HepG2 (cell line): Measurements from ENCODE around the gene NEUROD1. TPM values are rescaled to one million over a fixed set of nuclear protein-coding genes. Genes with fewer than 3 reads are reported as not detected.

ENCODE experiments used
- ATAC-seq: fragments of 200-7000 bp; cut with Tn5 transposase; 3 replicates; pipeline ENCODE4 v1.9.1; 2020; ENCODE audit warnings: mild to moderate bottlenecking, moderate library complexity
- BruUV-seq: library from RNA; stranded (reverse); fragments of 400-500 nt; replicated peaks from 2 replicates; lab custom pipeline; 2021; lab: Mats Ljungman, UMichigan
- CTCF ChIA-PET: fragments of 300-600 bp; formaldehyde crosslinking; extraction: SDS; loops from one replicate; lab custom pipeline; 2021; ENCODE audit warnings: low total read pairs, inconsistent platforms, low intra/inter-chr PET ratio; lab: Yijun Ruan, JAX
- POLR2A ChIA-PET: fragments of 350-600 bp; sonication (Branson Sonifier 250); formaldehyde crosslinking; loops from one replicate; lab custom pipeline; 2020; ENCODE audit warnings: antibody characterized with exemption, inconsistent platforms; lab: Yijun Ruan, JAX
- DNase-seq: peaks from one replicate; pipeline ENCODE4 v3.0.0-alpha.2; 2015; ENCODE audit warnings: low spot score
- FAIRE-seq: peaks from 3 replicates; lab custom pipeline; 2011; peaks lifted over from hg19 to GRCh38; lab: Jason Lieb, UNC
- H2AFZ ChIP-seq: one replicate; pipeline ENCODE4 v1.6.1; 2011; ENCODE audit warnings: low read length, inconsistent platforms
- H3K27ac ChIP-seq: fragments of 300-600 bp; 3 replicates; pipeline ENCODE4 v1.8.0; 2011; ENCODE audit warnings: mixed run types, mild to moderate bottlenecking, mixed read lengths, low read length, inconsistent platforms; ENCODE audit not compliant: insufficient read depth; ENCODE audit errors: extremely low read length
- H3K27me3 ChIP-seq, 2 experiments: fragments of 200-600 bp in 1 of 2; 2 replicates in 1 of 2; 3 replicates in 1 of 2; pipeline versions ENCODE4 v1.6.0 to v1.8.0; 2011; ENCODE audit warnings: low read length in 2 of 2, mild to moderate bottlenecking in 2 of 2, moderate library complexity in 2 of 2, inconsistent platforms in 1 of 2; ENCODE audit not compliant: insufficient read depth in 2 of 2, control insufficient read depth in 1 of 2
- H3K36me3 ChIP-seq, 2 experiments: fragments of 200-600 bp in 1 of 2; replicated peaks in 1 of 2; 2 replicates in 1 of 2; 3 replicates in 1 of 2; pipeline versions ENCODE4 v1.5.1 to v1.8.0; 2011; ENCODE audit warnings: low read length in 2 of 2, inconsistent platforms in 1 of 2; ENCODE audit not compliant: insufficient read depth in 2 of 2, control insufficient read depth in 1 of 2
- H3K4me1 ChIP-seq: 2 replicates; pipeline ENCODE4 v1.5.1; 2012; ENCODE audit warnings: low read length, inconsistent platforms; ENCODE audit not compliant: insufficient read depth
- H3K4me2 ChIP-seq: 2 replicates; pipeline ENCODE4 v1.6.0; 2011; ENCODE audit warnings: low read depth, low read length, inconsistent platforms
- H3K4me3 ChIP-seq, 3 experiments: fragments of 200-600 bp in 1 of 3; sonication (generic), shearing (Covaris generic) in 1 of 3; replicated peaks in 1 of 3; 2 replicates each; pipeline ENCODE4 v1.5.1; 2011 to 2016; ENCODE audit warnings: low read length in 3 of 3, inconsistent platforms in 2 of 3, low read depth in 2 of 3, mild to moderate bottlenecking in 2 of 3, control low read depth in 1 of 3, mixed read lengths in 1 of 3; ENCODE audit not compliant: insufficient read depth in 1 of 3
- H3K79me2 ChIP-seq: one replicate; pipeline ENCODE4 v1.6.1; 2011; ENCODE audit warnings: low read length, inconsistent platforms; ENCODE audit not compliant: insufficient read depth
- H3K9ac ChIP-seq: 2 replicates; pipeline ENCODE4 v1.6.0; 2011; ENCODE audit warnings: mild to moderate bottlenecking, low read depth, low read length, inconsistent platforms; ENCODE audit not compliant: insufficient read depth
- H3K9me3 ChIP-seq: 2 replicates; pipeline ENCODE4 v1.5.1; 2012; ENCODE audit warnings: mild to moderate bottlenecking, low read length
- H4K20me1 ChIP-seq: 2 replicates; pipeline ENCODE4 v1.6.0; 2011; ENCODE audit warnings: inconsistent platforms, mild to moderate bottlenecking, low read length, moderate library complexity; ENCODE audit not compliant: insufficient read depth
- ATF7-NPFF ChIP-seq: sonication (generic); formaldehyde crosslinking; IDR thresholded peaks from 2 replicates; pipeline ENCODE4 v1.8.1; 2023; ENCODE audit warnings: mild to moderate bottlenecking, low read depth, missing genetic modification reagents, moderate library complexity
- KAT7 ChIP-seq: IDR thresholded peaks from 2 replicates; pipeline ENCODE4 v1.6.1; 2018; ENCODE audit warnings: borderline replicate concordance, missing compliant biosample characterization
- NAIF1 ChIP-seq: sonication (generic); formaldehyde crosslinking; IDR thresholded peaks from 2 replicates; pipeline ENCODE4 v1.5.0; 2020; ENCODE audit warnings: mild to moderate bottlenecking, missing genetic modification reagents, borderline replicate concordance
- PLRG1 ChIP-seq: fragments of 450-650 bp; conservative IDR thresholded peaks from 2 replicates; pipeline ENCODE4 v1.6.1; 2016
- SMARCE1 ChIP-seq: fragments of 450-650 bp; IDR thresholded peaks from 2 replicates; pipeline ENCODE4 v1.6.1; 2017; ENCODE audit warnings: borderline replicate concordance
- TEF ChIP-seq: sonication (generic); formaldehyde crosslinking; IDR thresholded peaks from 2 replicates; pipeline ENCODE4 v1.5.0; 2020; ENCODE audit warnings: missing genetic modification reagents
- ZFP1 ChIP-seq: IDR thresholded peaks from 2 replicates; pipeline ENCODE4 v1.6.1; 2016
- ZNF232 ChIP-seq: sonication (generic); formaldehyde crosslinking; IDR thresholded peaks from 2 replicates; pipeline ENCODE4 v1.4.0; 2020; ENCODE audit warnings: missing genetic modification reagents, borderline replicate concordance
- ZNF24 ChIP-seq: fragments of 450-650 bp; IDR thresholded peaks from 2 replicates; pipeline ENCODE4 v1.6.1; 2017; ENCODE audit warnings: antibody characterized with exemption, mild to moderate bottlenecking
- ZNF639 ChIP-seq: conservative IDR thresholded peaks from 2 replicates; pipeline ENCODE4 v1.6.1; 2018; ENCODE audit warnings: missing genetic modification reagents
- WGBS: methylation state at CpG from one replicate; pipeline ENCODE4 v1.1.6; 2017; ENCODE audit warnings: low lambda C conversion rate; 5-methylcytosine and 5-hydroxymethylcytosine counted together
- in situ Hi-C: cut with HindIII; loops from 2 replicates; pipeline ENCODE4 v1.10.0; 2017; ENCODE audit warnings: low pct_unique_long_range_greater_than_20kb; ENCODE audit not compliant: extremely low pct_ligation_motif_present
- intact Hi-C: fragments of 100-400 bp; cut with micrococcal nuclease; formaldehyde crosslinking; loops from one replicate; pipeline ENCODE4 v1.10.0; 2022; ENCODE audit not compliant: unreplicated experiment
- polyA plus RNA-seq, 8 experiments: library from polyadenylated mRNA; depleted of rRNA in 3 of 8; stranded (reverse) in 7 of 8; unstranded in 1 of 8; fragments of >200 nt; fragmentation: Illumina TruSeq in 4 of 8; extraction: Trizol in 4 of 8; gene quantifications; 2 replicates each; pipeline versions ENCODE4 v1.2.1 to v1.2.3, GENCODE V29; 2011 to 2016; ENCODE audit warnings: low read depth in 4 of 8, missing spikeins in 1 of 8, mixed read lengths in 1 of 8; ENCODE audit not compliant: insufficient read depth in 1 of 8
- total RNA-seq, 5 experiments: library from RNA; depleted of rRNA; stranded (reverse); fragments of >200 nt; fragmentation: Illumina TruSeq; extraction: Trizol; gene quantifications; 2 replicates each; pipeline ENCODE4 v1.2.3, GENCODE V29; 2016; ENCODE audit warnings: low read depth in 1 of 5

The NEUROD1 gene
- total and polyA plus RNA-seq, 2 of the 13 experiments (the other 11 are each of a cell fraction or from before 2014, with no cell fraction given): not detected

- in situ Hi-C loops (no loop called here), intact Hi-C loops (no loop called here)
- DNase-seq (no peak), ATAC-seq (no peak), FAIRE-seq (no peak)
- no peak overlapping the region for H3K4me3 ChIP-seq
- BruUV-seq: no TSS peak
- no peak overlapping the region for H3K27ac ChIP-seq
- H3K9ac ChIP-seq: no peak overlapping the region
- H3K79me2 ChIP-seq: no peaks in the 10 kb centered on the region
- 12% methylated on average over 4 of the region's 4 CpGs for WGBS
- no peaks in the 10 kb centered on the region for H4K20me1 ChIP-seq
- H3K4me2 ChIP-seq: no peak overlapping the region
- H2AFZ ChIP-seq: no peak overlapping the region
- CTCF ChIA-PET: no interaction called here
- no peaks in the 10 kb centered on the region for H3K4me1 ChIP-seq
- H3K27me3 ChIP-seq: no peaks in the 10 kb centered on the region
- H3K36me3 ChIP-seq: no peaks in the 10 kb centered on the region
- no peak for TF ChIP-seq ZNF639 (CRISPR knock-in tag)
- no peak for TF ChIP-seq ATF7-NPFF (CRISPR knock-in tag)
- no peak for TF ChIP-seq SMARCE1
- TF ChIP-seq ZFP1 (CRISPR knock-in tag): no peak
- no peak for TF ChIP-seq TEF (CRISPR knock-in tag)
- TF ChIP-seq KAT7: no peak
- TF ChIP-seq PLRG1: no peak
- TF ChIP-seq ZNF24: no peak
- TF ChIP-seq NAIF1 (CRISPR knock-in tag): no peak
- no peak for TF ChIP-seq ZNF232 (CRISPR knock-in tag)
- POLR2A ChIA-PET: no interaction called here
- H3K9me3 ChIP-seq: no peaks in the 10 kb centered on the region
Observed at GRCh38 chr2:181632733-181633401, 47.5 kb downstream of the NEUROD1 start.
